Fibroblast of skin of scalp (primary cell): ENCODE data around the gene ZDHHC21.

ENCODE experiments used
- DNase-seq: peaks from one replicate; pipeline ENCODE4 v3.0.0-alpha.2; 2013

ZDHHC21 gene

GRCh38 chr9:14608540-14608939, 84.7 kb downstream of the ZDHHC21 start:
- DNase-seq = no peak

- no peak for DNase-seq
Observed at GRCh38 chr9:14597171-14597799, 95.9 kb downstream of the ZDHHC21 start.

- DNase-seq = no peak
Observed at GRCh38 chr9:14593406-14593805, 99.8 kb downstream of the ZDHHC21 start.

- DNase-seq = no peak
Observed at GRCh38 chr9:14591411-14591810, 101.8 kb downstream of the ZDHHC21 start.

GRCh38 chr9:14585730-14586473, 107.3 kb downstream of the ZDHHC21 start:
- no peak for DNase-seq

GRCh38 chr9:14584571-14584970, 108.7 kb downstream of the ZDHHC21 start:
- no peak for DNase-seq

- DNase-seq = no peak
Observed at GRCh38 chr9:14578030-14578429, 115.2 kb downstream of the ZDHHC21 start.

- DNase-seq = no peak
Observed at GRCh38 chr9:14574173-14574572, 119.1 kb downstream of the ZDHHC21 start.

GRCh38 chr9:14573319-14573718, 119.9 kb downstream of the ZDHHC21 start:
- no peak for DNase-seq

- DNase-seq = no peak
Observed at GRCh38 chr9:14565352-14566016, 127.7 kb downstream of the ZDHHC21 start.

GRCh38 chr9:14563902-14564624, 129.2 kb downstream of the ZDHHC21 start:
- no peak for DNase-seq

- DNase-seq = no peak
Observed at GRCh38 chr9:14561929-14562405, 131.3 kb downstream of the ZDHHC21 start.
